GM12872 (cell line): ENCODE measurements around the gene MATN3.

ENCODE experiments used
- TF ChIP-seq, protein P1 (sequence below): IDR thresholded peaks from 3 replicates; pipeline ENCODE4 v1.5.1; 2011; ENCODE audit warnings: low read depth, mild to moderate bottlenecking, low read length, moderate library complexity; ENCODE audit not compliant: insufficient read depth

Gene MATN3

DNA sequence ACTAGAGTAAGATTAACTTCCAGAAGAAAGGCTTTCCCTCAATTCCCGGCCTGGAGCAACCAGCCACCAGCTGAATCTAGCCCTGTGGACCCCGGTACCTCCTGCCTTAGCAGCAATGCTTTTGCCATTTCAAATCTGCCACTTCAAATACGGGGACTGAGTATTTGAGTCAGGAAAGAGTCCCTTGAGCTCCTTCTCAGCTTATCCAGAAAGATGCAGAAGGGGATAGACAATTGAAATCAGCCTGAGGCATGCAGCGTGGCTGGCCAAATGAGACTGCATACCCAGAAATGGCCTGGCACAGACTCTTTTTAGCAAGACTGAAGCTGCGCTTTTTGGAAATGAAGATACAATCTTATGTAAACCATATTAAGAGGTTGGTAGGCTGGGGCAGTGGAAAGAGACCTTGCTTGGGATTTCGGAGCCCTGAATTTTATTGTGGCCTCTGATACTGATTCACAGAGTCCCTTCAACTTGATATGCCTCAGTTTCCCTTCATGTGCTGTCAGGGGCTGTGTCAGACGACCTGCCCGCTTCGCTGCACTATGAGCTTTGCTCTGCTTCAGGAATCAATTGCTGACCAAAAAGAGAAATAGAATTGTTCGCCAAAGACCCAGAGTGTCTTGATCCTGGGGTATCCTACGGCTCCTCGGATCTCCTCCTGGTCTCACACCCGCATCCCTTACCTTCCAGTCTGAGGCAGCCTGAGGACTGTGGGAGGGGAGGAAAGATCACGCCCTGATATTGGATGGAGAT is 1.0 kb downstream of the MATN3 start:
- TF ChIP-seq, protein P1, sequence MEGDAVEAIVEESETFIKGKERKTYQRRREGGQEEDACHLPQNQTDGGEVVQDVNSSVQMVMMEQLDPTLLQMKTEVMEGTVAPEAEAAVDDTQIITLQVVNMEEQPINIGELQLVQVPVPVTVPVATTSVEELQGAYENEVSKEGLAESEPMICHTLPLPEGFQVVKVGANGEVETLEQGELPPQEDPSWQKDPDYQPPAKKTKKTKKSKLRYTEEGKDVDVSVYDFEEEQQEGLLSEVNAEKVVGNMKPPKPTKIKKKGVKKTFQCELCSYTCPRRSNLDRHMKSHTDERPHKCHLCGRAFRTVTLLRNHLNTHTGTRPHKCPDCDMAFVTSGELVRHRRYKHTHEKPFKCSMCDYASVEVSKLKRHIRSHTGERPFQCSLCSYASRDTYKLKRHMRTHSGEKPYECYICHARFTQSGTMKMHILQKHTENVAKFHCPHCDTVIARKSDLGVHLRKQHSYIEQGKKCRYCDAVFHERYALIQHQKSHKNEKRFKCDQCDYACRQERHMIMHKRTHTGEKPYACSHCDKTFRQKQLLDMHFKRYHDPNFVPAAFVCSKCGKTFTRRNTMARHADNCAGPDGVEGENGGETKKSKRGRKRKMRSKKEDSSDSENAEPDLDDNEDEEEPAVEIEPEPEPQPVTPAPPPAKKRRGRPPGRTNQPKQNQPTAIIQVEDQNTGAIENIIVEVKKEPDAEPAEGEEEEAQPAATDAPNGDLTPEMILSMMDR: no peak

DNA sequence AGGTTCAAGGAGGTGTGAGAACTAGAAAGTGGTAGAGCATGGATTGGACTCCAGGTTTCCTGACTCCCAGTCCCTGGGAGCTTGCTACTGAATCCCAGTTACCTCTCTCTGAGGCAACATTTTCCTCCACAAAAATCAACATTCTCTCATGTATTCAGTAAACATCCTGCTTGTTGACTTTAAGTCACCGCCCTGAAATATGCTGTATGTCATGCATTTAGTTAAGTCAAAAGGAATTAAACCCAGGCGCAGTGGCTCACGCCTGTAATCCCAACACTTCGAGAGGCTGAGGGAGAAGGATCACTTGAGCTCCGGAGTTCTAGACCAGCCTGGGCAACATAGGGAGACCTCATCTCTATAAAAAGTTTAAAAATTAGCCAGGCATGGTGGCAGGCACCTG is 3.8 kb downstream of the MATN3 start:
- TF ChIP-seq, protein P1: no peak

GRCh38 chr2:20005891-20006470 is 6.5 kb downstream of the MATN3 start:
- TF ChIP-seq, protein P1: no peak

DNA sequence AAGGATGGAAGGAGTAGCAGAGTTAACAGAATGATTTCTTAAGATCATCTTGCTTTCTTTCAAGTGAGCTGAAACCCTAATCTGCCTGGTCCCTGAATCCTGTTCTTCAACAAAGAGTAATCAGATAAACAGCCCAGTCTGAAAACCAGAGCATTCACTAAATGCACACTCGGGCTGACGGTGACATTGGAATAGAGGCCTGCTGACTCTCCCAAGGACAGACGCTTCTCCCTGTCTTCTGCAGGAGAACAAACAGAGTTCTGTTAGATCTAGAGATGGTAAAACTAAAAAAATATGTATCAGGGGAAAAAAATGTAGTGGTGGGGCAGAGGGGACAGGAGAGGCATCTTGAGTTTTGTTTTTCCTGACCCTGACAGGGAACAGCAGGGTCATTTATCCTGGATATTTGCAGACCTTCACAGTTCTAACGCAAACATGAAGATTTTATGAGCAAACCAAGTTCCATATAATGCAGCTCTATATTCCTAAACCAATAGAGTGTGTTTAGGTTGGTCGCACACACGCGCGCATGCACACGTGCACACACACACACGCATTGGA is 7.3 kb downstream of the MATN3 start:
- TF ChIP-seq, protein P1: no peak

GRCh38 chr2:20001361-20001863 is 11.1 kb downstream of the MATN3 start:
- TF ChIP-seq, protein P1: no peak

GRCh38 chr2:19993731-19994130 is 18.7 kb downstream of the MATN3 start:
- TF ChIP-seq, protein P1: no peak

DNA sequence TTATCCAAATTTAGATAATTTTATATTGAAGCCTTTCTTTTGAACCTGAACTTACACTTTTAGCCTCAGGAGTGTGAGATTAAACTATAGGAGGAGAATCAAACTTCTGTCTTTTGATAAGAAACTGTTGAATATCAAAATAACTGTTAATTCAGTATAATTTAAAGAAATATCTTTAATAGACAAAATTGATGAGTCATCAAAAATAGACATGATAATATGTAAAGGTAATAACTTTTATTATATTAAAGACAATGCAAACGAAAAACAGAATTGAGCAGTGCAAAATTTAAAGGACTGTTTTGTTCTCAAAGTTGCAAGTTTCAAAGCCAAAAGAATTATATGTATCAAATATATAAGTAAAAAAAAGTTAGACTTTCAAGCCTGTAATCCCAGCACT is 20.6 kb downstream of the MATN3 start:
- TF ChIP-seq, protein P1: no peak
